ENCODE results near the gene CAMTA2. TPM values are rescaled to one million over a fixed set of nuclear protein-coding genes. Genes with fewer than 3 reads are reported as not detected.
"Not testable (repeated sequence)": the region's sequence is repeated elsewhere in the genome, so short reads cannot be mapped to it uniquely, and the experiment has no call there.

CAMTA2 gene
- total RNA-seq, 1 donor from 2014 or later: 34.1 TPM

- Mint-ChIP-seq H3K27ac (no peak overlapping the region), H3K4me3 (ENCODE audit: low read depth) (no peak overlapping the region), H3K4me1 (ENCODE audit: low read depth) (peaks cover 2% of the 10 kb centered on the region), H3K27me3 (peaks cover 31% of the 10 kb centered on the region), H3K9me3 (ENCODE audit: low read depth) (no peaks in the 10 kb centered on the region), H3K36me3 (ENCODE audit: insufficient read depth) (no peaks in the 10 kb centered on the region)
- DNase-seq (ENCODE audit: low spot score, unreplicated experiment): no peak
- peak; percentile 28 for TF ChIP-seq CTCF (IDR thresholded peaks at IDR 0.05; ENCODE audit: unreplicated experiment)
Measured at GRCh38 chr17:5033352-5034015, 46.0 kb upstream of the CAMTA2 start.

- Mint-ChIP-seq H3K27me3 (peaks cover 31% of the 10 kb centered on the region), H3K27ac (no peak overlapping the region), H3K4me3 (ENCODE audit: low read depth) (no peak overlapping the region), H3K9me3 (ENCODE audit: low read depth) (no peaks in the 10 kb centered on the region), H3K36me3 (ENCODE audit: insufficient read depth) (no peaks in the 10 kb centered on the region), H3K4me1 (ENCODE audit: low read depth) (peaks cover 2% of the 10 kb centered on the region)
- TF ChIP-seq CTCF (IDR thresholded peaks at IDR 0.05; ENCODE audit: unreplicated experiment): no peak
- no peak for DNase-seq (ENCODE audit: low spot score, unreplicated experiment)
Measured at GRCh38 chr17:5032865-5033264, 45.4 kb upstream of the CAMTA2 start.

GRCh38 chr17:5031365-5032082 lies 44.0 kb upstream of the CAMTA2 start:
- peak; percentile 68 for TF ChIP-seq CTCF (IDR thresholded peaks at IDR 0.05; ENCODE audit: unreplicated experiment)
- Mint-ChIP-seq H3K9me3 (ENCODE audit: low read depth) (no peaks in the 10 kb centered on the region), H3K4me3 (ENCODE audit: low read depth) (peak overlapping the region; percentile 69), H3K36me3 (ENCODE audit: insufficient read depth) (no peaks in the 10 kb centered on the region), H3K4me1 (ENCODE audit: low read depth) (peaks cover 2% of the 10 kb centered on the region), H3K27ac (peak overlapping the region; percentile 81), H3K27me3 (peaks cover 31% of the 10 kb centered on the region)
- peak; percentile 79 for DNase-seq (ENCODE audit: low spot score, unreplicated experiment)

GRCh38 chr17:5030168-5030567 lies 42.7 kb upstream of the CAMTA2 start:
- not testable (repeated sequence) for H3K36me3 Mint-ChIP-seq (ENCODE audit: insufficient read depth); H3K4me1 Mint-ChIP-seq (ENCODE audit: low read depth); DNase-seq (ENCODE audit: low spot score, unreplicated experiment); H3K27ac Mint-ChIP-seq; H3K9me3 Mint-ChIP-seq (ENCODE audit: low read depth); H3K4me3 Mint-ChIP-seq (ENCODE audit: low read depth)
- H3K27me3 Mint-ChIP-seq: peaks cover 31% of the 10 kb centered on the region

GRCh38 chr17:5027916-5028315 lies 40.4 kb upstream of the CAMTA2 start:
- Mint-ChIP-seq H3K4me3 (ENCODE audit: low read depth) (no peak overlapping the region), H3K4me1 (ENCODE audit: low read depth) (peaks cover 2% of the 10 kb centered on the region), H3K27ac (no peak overlapping the region), H3K27me3 (peaks cover 19% of the 10 kb centered on the region), H3K36me3 (ENCODE audit: insufficient read depth) (peaks cover 8% of the 10 kb centered on the region), H3K9me3 (ENCODE audit: low read depth) (no peaks in the 10 kb centered on the region)
- TF ChIP-seq CTCF (IDR thresholded peaks at IDR 0.05; ENCODE audit: unreplicated experiment): no peak
- no peak for DNase-seq (ENCODE audit: low spot score, unreplicated experiment)
